ENCODE data around the gene GNL3. TPM values are rescaled to one million over a fixed set of nuclear protein-coding genes. Genes with fewer than 3 reads are reported as not detected.

The GNL3 gene
- polyA plus RNA-seq, 1 experiment = 30.6 TPM

DNA sequence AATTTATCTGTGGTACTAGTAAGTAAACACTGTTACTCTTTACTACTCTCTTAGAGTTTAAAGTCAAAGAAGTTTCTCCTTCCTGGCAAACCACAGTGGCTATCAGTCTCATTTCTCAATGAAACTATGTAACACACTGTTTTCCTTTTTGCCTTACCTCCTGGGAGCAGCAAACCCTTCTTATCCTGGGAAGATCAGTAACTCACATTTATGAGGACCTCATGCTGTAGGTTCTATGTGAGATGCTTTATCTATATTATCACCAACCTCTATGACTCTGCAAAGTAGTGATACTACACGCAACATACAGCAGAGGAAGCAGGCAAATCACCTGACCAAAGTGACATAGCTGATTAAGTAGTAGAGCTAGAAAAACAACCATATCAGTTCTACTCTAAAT lies 35.4 kb upstream of the GNL3 start:
- Histone ChIP-seq H3K36me3 (ENCODE audit: control insufficient read depth, insufficient read depth, low read length) (peaks cover 8% of the 10 kb centered on the region), H3K27me3 (ENCODE audit: control insufficient read depth, insufficient read depth, low read length) (no peaks in the 10 kb centered on the region), H3K4me3 (ENCODE audit: low read depth, low read length) (no peak overlapping the region)
- no peak for DNase-seq (ENCODE audit: low read depth)
- POLR2A ChIA-PET = no interaction called here
- CTCF ChIA-PET = interaction anchor here (1.1 to 1.7 kb wide), 2 partner anchors 9 to 11 kb away, joined by 4 read pairs; no protein-coding TSS in a partner anchor
- TF ChIP-seq, protein P1, sequence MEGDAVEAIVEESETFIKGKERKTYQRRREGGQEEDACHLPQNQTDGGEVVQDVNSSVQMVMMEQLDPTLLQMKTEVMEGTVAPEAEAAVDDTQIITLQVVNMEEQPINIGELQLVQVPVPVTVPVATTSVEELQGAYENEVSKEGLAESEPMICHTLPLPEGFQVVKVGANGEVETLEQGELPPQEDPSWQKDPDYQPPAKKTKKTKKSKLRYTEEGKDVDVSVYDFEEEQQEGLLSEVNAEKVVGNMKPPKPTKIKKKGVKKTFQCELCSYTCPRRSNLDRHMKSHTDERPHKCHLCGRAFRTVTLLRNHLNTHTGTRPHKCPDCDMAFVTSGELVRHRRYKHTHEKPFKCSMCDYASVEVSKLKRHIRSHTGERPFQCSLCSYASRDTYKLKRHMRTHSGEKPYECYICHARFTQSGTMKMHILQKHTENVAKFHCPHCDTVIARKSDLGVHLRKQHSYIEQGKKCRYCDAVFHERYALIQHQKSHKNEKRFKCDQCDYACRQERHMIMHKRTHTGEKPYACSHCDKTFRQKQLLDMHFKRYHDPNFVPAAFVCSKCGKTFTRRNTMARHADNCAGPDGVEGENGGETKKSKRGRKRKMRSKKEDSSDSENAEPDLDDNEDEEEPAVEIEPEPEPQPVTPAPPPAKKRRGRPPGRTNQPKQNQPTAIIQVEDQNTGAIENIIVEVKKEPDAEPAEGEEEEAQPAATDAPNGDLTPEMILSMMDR (IDR thresholded peaks at IDR 0.05; ENCODE audit: insufficient read depth, low read depth, low read length) = no peak

DNA sequence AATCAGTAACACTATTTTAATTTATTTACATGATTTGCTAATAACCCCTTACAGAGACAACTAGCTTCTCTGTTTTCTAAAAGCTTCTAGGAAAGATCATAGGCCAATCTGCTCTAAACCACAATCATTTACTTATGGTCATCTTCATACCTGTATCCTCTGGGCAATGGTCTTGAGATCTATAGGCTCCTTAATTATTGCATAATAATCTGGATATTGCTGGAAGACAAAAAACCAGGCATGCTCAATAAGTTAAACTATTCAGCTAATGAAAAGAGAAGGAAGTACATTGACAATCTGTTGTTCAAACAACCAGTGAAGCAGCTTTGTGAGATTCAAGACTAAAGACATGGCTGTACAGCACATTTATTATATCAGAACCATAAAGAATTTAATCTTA lies 34.2 kb upstream of the GNL3 start:
- TF ChIP-seq, protein P1 (IDR thresholded peaks at IDR 0.05; ENCODE audit: insufficient read depth, low read depth, low read length) = no peak
- ChIA-PET POLR2A (no interaction called here), CTCF (interaction anchor here (1.1 to 1.7 kb wide), 3 partner anchors 8 to 10 kb away, joined by 3 to 4 read pairs (median 4); no protein-coding TSS in a partner anchor)
- Histone ChIP-seq H3K4me3 (ENCODE audit: low read depth, low read length) (no peak overlapping the region), H3K36me3 (ENCODE audit: control insufficient read depth, insufficient read depth, low read length) (peaks cover 9% of the 10 kb centered on the region), H3K27me3 (ENCODE audit: control insufficient read depth, insufficient read depth, low read length) (no peaks in the 10 kb centered on the region)
- DNase-seq (ENCODE audit: low read depth) = no peak

- no peak overlapping the region for H3K4me3 ChIP-seq (ENCODE audit: low read depth, low read length)
- POLR2A ChIA-PET = no interaction called here
- TF ChIP-seq, protein P1 (IDR thresholded peaks at IDR 0.05; ENCODE audit: insufficient read depth, low read depth, low read length) = no peak
- H3K36me3 ChIP-seq (ENCODE audit: control insufficient read depth, insufficient read depth, low read length) = peaks cover 11% of the 10 kb centered on the region
- no peak for DNase-seq (ENCODE audit: low read depth)
- CTCF ChIA-PET = no interaction called here
- H3K27me3 ChIP-seq (ENCODE audit: control insufficient read depth, insufficient read depth, low read length) = no peaks in the 10 kb centered on the region
Measured at GRCh38 chr3:52655895-52656294, 29.9 kb upstream of the GNL3 start.

DNA sequence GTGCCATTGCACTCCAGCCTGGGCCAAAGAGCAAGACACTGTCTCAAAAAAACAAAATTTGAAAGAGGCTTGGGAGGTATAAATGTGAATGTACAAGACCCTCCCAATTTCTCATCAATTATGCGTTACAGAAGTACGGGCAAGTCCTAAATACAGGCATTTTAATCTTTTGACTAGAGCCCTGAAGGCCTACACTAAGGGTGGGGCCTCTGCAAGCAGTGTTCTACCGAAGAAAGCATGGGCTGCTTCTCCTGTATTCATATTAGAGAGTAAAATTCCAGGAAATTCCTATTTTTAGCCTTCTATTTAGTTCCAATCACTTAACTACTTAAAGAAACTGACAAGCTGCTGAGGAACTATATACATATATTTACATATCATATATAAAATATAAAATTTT lies 25.8 kb upstream of the GNL3 start:
- H3K27me3 ChIP-seq (ENCODE audit: control insufficient read depth, insufficient read depth, low read length) = no peaks in the 10 kb centered on the region
- TF ChIP-seq, protein P1 (IDR thresholded peaks at IDR 0.05; ENCODE audit: insufficient read depth, low read depth, low read length) = no peak
- H3K36me3 ChIP-seq (ENCODE audit: control insufficient read depth, insufficient read depth, low read length) = peaks cover 10% of the 10 kb centered on the region
- CTCF ChIA-PET = interaction anchor here (0.9 to 1.7 kb wide), 3 partner anchors 8 to 25 kb away, joined by 3 to 4 read pairs (median 3); no protein-coding TSS in a partner anchor
- no peak overlapping the region for H3K4me3 ChIP-seq (ENCODE audit: low read depth, low read length)
- POLR2A ChIA-PET = no interaction called here
- DNase-seq (ENCODE audit: low read depth) = no peak

GRCh38 chr3:52663098-52663497 lies 22.7 kb upstream of the GNL3 start:
- peaks cover 15% of the 10 kb centered on the region for H3K36me3 ChIP-seq (ENCODE audit: control insufficient read depth, insufficient read depth, low read length)
- TF ChIP-seq, protein P1 (IDR thresholded peaks at IDR 0.05; ENCODE audit: insufficient read depth, low read depth, low read length) = no peak
- H3K4me3 ChIP-seq (ENCODE audit: low read depth, low read length) = no peak overlapping the region
- ChIA-PET CTCF (interaction anchor here (0.5 kb wide), 1 partner anchor 81 kb away, joined by 3 read pairs; no protein-coding TSS in a partner anchor), POLR2A (no interaction called here)
- H3K27me3 ChIP-seq (ENCODE audit: control insufficient read depth, insufficient read depth, low read length) = no peaks in the 10 kb centered on the region
- no peak for DNase-seq (ENCODE audit: low read depth)

Data from BJ (cell line).